Measurements from ENCODE around the gene CCDC78.
A peak's percentile ranks its signal among the peaks of the same experiment; 100 is the strongest.

CCDC78 gene

GRCh38 chr16:709566-710499 is 16.4 kb downstream of the CCDC78 start:
- no peak for DNase-seq

GRCh38 chr16:708959-709358 is 17.3 kb downstream of the CCDC78 start:
- DNase-seq: no peak

DNA sequence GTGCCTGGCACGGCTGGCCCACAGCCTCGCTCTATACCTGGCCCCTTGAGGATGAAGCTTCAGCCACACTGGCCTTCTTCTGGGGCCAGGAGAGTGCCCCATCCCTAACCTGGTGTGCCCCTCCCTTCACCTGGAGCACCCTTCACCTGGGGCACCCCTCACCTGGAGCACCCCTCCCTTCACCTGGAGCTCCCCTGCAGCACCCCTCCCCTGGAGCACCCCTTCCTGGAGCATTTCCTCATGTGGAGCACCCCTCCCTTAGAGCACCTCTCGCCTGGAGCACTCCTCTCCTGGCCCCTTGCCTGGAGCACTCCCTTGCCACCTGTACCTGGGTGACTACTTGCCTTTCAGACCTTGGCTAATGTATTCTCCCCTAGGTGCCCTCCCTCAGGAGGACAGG is 18.2 kb downstream of the CCDC78 start:
- no peak for DNase-seq

GRCh38 chr16:707062-707538 is 19.1 kb downstream of the CCDC78 start:
- DNase-seq: no peak

DNA sequence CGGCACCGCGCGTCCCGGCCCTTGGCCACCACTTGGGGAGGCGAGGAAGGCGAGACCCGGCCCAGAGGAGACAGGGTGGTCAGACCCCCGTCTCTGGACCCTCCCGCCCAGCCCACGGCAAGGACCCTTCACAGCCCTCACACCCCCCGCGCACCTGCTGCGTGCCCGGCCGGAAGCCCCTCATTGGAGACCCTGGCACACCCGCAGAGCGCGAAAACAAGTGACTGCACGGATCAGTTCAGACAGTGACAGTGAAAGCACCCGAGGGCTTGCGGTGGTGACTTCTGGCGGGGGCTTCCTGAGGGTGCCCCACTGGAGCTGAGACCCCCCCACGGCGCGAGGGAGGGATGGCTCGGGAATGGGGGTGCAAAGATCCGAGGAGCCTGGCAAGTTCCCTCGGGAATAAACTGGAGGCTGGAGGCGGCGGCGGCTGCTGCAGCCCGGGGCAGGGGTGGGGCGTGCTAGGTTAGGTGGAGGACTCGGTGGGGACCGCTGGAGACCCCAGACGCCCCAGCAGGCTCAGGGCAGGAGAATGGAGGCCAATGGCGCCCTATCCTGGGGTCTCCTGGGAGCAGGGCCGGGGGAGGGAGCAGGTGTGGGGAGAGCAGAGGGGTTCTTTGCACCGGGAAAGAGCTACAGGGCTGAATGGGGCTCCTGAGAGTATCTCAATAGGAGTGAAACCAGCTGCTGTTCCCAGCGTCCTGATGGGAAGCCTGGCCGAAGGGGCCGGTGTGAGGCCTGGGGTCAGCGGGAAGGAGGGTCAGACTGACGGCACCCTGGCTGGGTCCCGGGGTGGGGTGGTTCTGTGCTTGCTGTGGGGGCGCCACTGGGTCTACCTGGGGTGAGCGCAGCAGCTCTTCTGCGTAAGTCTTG is 19.8 kb downstream of the CCDC78 start:
- DNase-seq: no peak

- DNase-seq: peak in 1 of 6 experiments; percentile 13
These were observed 20.6 kb downstream of the CCDC78 start, which contains the start of gene FBXL16 for GRCh38 chr16:705431-706188. FBXL16 (minus strand) TSS chr16:705801; CDS start chr16:697405, 8,396 bp downstream.

DNA sequence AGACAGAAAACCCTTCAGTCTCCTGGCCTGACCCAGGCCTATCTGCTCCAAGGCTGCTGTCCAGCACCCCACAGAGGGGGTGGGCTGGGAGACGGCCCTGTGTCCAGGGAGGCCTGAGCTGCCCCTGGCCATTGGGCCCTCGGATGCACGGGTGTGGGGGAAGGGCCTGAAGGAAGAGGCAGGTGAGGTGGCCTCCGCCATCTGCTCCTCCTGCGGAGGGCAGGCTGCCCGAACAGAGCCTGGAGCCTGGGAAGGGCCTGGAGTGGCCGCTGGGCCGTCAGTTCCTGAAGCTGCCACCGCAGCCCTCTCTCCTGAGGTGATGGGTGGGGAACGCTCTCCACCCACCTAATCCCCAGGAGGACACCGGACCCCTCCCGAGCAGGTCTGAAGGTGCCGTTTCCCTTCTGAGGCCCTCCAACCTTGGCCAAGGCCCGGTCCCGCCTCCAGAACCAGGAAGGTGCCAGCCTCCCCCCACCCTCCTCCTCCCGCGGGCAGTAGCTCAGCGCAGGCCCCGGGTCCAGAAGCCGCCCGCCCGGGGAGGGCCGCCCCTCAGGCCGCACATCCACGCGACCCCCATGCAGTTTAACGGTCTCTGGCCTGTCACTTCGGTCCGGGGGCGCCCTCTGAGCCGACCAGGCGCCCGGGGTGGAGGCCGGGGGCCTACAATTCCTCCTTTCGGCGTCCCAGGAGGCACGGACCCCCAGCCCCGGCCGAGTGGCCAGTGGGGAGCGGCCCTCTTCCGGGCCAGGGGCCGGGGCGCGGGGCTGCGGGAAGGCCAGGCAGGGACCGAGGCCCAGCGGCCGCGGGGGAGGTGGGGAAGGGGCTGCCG is 21.5 kb downstream of the CCDC78 start:
- no peak for DNase-seq

GRCh38 chr16:704047-704446 is 22.2 kb downstream of the CCDC78 start:
- DNase-seq: no peak

GRCh38 chr16:703406-703805 is 22.8 kb downstream of the CCDC78 start:
- DNase-seq: no peak

GRCh38 chr16:702341-702740 is 23.9 kb downstream of the CCDC78 start:
- no peak for DNase-seq

DNA sequence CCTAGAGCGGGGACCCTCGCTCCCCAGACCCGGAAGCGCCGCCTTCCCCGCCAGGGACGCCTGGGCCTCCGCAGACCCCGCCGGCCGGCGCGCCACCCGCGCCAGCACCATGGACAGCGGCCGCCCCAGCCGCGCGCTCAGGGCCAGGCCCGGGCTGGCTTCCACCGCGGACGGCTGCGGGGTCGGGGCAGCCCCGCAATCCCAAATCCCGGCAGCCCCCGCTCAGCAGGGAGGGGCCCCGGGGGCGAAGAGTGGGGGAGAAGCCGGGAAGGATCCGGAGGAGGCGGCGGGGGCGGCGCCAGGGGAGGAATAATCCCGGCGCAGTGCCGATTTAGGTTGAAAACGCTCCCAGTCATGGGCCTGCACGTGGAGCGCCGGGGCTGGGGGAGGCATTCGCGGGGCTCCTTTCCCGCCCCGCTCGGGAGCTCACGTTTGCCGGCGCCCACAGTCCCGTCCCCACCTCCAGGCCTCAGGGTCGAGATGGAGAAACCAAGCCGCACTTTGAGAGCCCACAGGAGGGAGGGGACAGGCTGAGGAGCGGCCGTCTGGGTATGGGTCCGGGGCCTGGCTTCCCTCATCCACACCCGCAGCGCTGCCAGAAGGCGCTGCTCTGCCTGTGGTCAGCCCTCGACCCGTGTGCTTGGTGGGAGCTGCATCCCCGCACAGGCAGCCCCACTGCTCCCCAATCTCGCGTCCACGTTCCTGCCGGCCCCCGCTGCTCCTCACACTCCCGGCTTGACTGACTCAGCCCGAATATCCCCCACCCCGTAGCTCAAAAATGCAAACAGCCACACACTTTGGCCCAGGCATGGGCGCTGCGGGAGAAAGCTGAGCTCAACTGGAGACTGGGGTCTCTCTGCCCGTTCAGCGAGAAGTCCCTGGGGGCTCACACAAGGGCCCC is 25.3 kb downstream of the CCDC78 start:
- peak; percentile 9 to 69 (median 41) for DNase-seq

- DNase-seq: no peak
These were observed 27.2 kb downstream of the CCDC78 start for GRCh38 chr16:698911-699671.

GRCh38 chr16:695355-696089 is 30.7 kb downstream of the CCDC78 start:
- peak; percentile 61 to 84 (median 71) for DNase-seq

DNA sequence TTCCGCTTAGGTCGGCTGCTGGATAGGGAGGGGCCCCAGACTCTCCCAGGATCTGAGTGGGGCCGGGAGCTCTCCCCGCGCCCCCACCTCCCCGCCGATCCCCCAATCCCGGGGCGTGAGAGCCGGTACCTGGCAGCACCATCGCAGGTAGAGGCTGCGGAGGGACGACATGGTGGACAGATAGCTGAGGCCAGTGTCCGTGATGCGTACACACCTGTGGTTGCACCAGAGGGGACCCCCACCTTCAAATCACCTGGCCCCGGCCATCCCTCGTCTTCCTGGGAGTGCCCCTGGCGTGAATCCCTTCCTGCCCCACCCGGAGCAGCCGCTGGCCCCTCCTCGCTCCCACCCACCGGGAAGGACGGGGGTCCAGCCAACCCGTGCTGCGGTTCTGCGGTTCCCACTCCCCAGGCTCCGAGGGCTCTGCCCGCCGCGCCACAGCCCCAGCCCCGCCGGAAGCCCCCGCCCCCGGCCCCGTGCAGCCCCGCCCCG is 31.3 kb downstream of the CCDC78 start:
- DNase-seq: no peak

GRCh38 chr16:694187-694862 is 31.9 kb downstream of the CCDC78 start:
- peak in 2 of 6 experiments; percentile 25 to 56 for DNase-seq

DNA sequence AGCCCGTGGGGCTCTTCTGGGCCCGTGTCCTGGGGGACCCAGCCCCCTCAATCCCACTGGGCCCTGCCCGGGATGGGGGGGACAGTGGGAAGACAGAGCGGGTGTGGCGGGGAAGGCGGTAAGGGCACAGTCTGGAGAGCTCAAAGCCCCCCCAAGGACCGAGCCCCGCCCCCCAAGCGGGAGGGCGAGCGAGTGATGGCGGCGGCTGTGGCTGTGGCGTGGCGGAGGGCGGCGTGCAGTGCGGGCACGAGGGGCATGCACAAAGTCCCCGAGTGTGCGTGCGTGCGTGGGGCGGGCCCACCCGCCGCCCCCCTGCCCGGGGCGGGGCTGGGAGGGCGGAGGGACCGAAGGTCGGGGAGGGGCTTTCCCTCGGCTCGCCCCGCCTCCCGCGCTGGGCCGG is 32.5 kb downstream of the CCDC78 start:
- peak in 4 of 6 experiments; percentile 22 to 40 (median 31) for DNase-seq

DNA sequence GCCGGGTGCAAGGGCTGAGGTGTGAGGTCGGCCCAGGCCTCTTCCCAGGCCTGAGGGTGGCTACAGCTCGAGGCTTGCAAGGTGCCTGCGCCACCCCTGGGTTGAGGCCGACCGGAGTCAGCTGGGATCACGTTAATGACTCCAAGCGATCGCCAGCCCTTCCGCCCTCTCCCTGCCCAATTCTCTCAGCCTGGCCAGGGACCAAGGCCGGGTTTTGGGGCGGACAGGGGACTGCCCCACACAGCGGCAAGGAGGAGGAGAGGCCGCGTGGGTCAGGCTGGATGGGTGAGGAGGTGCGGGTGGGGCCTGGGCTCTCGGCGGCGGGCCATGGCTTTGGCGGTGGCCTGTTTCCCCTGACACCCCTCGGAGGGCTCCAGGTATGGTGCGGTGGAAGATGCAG is 32.9 kb downstream of the CCDC78 start:
- no peak for DNase-seq

Measured in stimulated activated naive CD4-positive, alpha-beta T cell (primary cell).